Astrocyte of the hippocampus (primary cell): ENCODE measurements around the gene TTR.

Source experiments
- DNase-seq: peaks from one replicate; pipeline ENCODE4 v3.0.0; 2011; ENCODE audit warnings: low read depth, low spot score

TTR gene

DNA sequence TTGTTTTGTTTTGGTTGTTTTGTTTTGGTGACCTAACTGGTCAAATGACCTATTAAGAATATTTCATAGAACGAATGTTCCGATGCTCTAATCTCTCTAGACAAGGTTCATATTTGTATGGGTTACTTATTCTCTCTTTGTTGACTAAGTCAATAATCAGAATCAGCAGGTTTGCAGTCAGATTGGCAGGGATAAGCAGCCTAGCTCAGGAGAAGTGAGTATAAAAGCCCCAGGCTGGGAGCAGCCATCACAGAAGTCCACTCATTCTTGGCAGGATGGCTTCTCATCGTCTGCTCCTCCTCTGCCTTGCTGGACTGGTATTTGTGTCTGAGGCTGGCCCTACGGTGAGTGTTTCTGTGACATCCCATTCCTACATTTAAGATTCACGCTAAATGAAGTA is at the start of gene TTR:
TSS of gene TTR (plus strand) at position 250 of the 400 bp plus-strand sequence. CDS start at position 276, 26 bp downstream.
- DNase-seq = no peak

DNA sequence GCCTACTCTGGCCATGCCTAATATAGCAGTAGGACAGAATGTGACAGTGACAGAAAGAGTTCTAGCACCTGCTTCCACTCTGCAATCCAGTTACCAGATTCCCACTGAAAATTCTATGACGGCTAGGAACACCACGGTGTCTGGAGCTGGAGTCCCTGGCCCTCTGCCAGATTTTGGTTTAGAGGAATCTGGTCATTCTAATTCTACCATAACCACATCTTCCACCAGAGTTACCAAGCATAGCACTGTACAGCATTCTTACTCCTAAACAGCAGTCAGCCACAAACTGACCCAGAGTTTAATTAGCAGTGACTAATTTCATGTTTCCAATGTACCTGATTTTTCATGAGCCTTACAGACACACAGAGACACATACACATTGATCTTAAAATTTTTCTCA is 45.2 kb upstream of the TTR start:
- DNase-seq = peak; percentile 91

DNA sequence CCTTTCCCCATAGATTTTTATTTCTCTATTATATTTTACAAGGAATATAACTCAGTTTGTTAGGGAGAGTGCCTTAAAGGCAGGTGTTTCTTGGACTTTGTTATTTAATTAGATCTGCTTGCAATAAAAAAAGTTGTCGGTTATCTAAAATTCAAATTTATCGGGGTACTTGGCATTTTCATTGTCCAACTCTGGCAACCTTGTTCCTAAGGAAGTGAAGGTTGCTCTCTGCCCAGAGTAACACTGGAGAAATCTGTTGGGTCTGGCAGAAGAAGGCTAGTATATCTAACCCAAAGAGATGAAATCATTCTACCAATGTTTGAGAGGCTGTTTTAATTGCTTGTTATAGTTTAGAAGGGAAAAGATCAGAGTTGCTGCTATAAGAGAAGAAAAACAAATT is 42.8 kb upstream of the TTR start:
- no peak for DNase-seq

DNA sequence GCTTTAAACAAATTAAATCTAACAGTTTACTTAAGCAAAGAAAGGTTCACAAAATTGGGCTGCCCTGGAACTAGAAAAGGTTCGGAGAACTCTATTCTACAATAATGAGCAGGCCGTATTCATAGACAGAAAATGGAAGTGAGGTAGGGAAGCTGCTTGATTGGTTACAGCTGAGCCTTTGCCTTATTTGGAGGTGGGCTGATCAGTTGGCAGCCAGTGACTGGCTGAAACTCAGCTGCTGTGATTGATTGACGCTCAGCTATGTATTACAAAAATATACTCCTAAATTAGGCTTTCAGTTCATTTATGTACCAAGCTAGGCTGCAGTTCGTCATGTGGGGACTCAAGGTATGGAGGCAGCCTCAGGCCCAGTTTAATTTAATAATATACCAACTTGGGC is 42.3 kb upstream of the TTR start:
- DNase-seq = no peak

DNA sequence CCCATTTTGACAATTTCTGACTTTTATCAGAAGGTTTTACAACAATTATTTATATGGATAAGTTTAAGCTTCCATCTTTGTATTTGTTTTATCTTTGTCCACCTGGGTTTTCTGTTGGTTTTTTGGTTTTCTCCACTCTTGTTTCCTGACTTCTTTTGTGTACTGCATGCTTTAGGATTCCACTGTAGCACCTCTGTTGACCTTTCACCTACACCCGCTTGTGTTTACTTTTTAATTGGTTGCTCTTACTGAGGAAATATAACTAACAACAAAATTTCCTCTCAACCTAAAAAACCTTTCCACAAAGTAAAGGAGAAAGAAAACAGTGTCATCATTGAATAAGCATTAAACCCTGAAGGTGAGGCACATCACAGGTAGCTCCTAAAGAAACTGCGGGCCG is 39.8 kb upstream of the TTR start:
- no peak for DNase-seq

DNA sequence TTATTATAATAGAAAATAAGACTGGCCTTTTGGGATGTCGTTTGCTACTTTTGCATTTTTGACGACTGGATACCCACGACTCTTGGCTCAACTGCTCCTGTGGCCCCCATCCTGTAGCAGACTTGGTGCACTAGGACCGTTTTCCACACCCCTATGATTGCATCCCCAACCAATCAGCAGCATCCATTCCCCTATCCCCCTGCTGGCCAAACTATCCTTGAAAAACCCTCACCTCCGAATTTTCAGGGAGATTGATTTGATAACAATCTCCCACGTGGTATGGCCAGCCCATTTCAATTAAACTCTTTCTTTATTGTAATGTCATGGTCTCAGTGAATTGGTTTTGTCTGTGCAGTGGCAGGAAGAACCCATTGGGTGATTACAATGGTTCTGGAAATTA is 37.9 kb upstream of the TTR start:
- no peak for DNase-seq

DNA sequence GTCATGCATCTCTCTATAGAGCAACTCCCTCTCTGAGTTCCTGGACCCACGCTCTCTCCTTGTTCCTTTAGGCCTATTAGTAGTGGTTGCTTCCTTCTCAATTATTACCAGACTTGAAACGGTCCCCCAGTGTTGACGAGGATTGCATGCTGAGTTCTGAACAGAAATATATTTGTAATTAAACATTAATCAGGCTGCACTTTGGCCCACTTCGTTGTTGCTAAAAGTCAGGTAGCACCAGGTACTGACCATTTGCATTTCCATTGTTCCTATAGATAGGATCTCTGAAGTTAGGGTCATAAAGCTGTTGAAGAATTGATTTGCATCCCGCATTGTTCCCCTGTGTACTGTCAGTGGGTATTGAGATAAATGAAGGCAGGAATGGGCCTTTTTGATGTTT is 36.9 kb upstream of the TTR start:
- no peak for DNase-seq

DNA sequence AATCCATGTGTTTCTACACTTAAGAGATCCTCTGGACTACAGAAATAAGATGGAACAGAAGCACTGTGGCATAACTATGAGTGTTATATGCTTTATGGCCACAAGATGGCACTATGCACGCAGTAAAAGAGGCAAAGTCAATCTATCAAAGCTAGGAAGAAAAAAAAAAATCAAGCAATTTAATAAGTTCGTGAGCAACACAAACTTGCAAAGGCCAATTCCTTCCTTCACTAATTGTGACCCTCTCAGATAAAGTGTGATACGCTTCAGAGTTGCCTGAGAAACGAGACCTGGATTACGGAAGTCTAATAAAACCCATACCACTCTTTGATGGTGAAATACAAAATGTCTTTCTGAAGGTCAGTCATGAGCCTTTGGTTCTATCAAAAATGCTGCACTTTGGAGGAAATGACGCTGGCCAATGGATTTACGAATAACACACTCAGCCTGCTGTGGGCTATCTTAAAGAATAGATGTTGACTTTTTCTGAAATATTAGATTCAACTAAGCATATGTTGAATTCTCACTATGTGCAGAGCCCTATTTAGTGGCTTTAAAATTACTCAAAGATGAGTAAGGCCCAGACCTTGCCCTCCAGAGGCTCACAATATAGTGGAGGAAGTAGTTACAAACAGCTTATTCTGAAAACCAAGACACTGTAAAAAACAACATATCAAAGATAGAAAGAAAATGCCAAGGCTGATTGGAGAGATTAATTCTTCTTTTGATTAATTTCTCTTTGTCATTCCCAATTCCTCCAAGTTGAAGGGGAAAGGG is 35.5 kb upstream of the TTR start:
- DNase-seq = peak; percentile 85

DNA sequence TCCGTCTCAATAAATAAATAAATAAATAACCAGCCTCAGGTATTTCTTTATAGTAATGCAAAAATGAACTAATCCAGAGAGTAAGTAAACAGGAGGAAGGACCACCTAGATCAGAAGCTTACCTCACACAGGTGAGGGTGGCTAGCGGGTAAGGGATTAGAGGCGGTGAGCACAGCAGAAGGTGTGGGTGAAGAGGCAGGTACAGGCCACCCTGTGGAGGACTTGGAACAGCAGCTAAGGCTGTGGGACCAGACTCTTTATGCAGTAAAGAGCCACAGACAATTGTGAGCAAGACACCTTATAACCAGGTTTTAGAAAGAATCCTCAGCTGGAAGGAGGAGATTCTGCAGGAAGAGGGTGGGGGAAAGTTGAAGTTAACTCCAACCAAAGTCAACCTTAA is 34.2 kb upstream of the TTR start:
- DNase-seq = no peak

DNA sequence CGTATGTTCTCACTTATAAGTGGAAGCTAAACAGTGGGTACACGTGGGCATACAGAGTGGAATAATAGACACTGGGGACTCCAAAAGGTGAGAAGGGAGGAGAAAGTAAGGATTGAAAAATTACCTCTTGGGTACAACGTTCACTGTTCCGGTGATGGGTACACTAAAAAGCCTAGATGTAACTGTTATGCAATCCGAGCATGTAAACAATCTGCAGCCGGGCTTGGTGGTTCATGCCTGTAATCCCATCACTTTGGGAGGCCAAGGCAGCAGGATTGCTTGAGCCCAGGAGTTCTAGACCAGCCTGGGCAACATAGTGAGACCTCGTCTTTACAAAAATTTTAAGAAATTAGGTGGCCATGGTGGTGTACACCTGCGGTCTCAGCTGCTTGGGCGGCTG is 33.1 kb upstream of the TTR start:
- DNase-seq = no peak

DNA sequence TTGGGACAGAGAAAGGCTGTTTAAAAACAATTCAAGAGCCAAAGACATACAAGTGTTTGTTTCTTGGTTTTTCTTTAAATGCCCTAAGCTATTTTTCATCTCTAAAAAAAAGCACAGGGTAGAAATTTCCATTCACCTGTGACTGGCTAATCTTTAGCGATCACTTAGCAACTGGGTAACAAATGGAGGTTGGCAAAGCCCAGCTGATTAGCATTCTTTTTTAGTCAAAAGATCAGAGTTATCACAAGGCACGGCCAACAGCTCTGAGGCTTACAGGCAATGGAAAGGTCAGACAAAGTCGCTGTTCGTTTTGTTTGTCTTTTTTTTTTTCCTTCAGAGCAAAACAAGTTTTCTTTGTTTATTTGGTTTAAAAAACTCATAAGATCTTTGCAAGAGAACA is 29.0 kb upstream of the TTR start:
- no peak for DNase-seq

DNA sequence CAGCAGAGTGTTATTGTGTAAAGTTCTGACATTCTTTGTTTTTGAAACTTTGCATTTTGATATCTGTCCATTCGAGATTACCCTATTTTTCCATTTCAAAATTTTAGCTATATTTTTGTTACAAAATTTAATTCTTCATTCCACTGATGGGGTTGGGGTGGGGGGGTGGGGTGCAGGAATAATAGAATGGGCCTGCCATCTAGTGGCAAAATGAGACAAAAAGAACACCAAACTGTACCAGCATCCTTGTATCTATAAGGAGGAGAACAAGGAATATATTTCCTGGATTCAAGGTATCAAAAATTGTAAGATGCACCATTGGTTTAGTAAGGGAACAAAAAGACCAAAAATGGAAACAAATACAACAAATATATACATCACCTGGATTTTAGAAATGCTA is 27.9 kb upstream of the TTR start:
- DNase-seq = no peak

DNA sequence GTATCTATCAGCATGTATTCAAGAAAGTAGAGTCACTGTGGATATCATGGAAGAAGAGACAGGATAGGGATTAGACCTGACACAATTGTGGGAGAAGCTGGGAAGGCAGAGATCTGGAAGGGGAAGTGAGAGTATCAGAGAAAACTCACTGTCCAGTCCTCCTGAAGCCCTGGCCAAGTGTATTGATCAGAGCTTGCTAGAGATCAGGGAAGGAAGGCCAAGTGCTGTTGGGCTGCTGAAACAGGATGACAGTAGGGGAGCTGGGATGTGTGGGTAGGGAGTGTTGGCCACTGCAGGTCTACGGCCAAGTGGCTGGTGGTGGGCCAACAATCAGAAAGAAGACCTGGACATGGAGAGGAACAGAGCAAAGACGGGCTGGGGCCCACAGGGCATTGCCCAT is 26.3 kb upstream of the TTR start:
- no peak for DNase-seq

DNA sequence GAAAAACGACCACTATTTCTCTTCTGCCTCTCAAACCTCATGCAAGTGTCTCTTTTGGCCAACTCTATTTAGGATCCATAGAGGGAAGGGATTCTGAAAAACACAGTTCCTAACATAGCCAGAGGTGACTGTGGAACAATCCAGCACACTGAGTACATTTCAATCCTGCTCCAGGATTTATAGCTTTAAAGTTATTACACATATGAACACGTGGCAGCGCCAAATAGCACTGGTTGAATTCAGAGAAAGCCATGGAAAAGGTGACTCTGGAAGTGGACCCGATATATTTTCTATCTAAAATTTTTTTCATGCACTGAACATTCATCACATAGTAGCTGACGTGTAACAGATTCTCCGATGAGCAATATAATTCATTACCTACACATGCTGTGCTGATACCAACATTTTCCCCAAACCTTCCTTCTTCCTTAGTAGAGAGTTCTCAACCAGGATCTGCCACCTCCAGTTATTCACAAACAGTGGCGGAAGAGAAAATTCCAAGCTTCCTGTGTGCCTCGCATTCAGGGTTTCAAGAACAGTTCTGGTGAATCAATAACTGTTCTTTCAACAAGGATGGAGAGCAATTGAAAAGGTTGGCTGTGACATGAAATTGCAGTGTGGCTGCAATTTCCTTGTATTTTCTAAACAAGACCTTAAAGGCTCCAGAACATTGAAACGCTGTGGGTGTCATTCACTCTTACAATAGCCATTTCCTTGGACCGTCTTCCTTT is 25.7 kb upstream of the TTR start:
- DNase-seq = no peak

DNA sequence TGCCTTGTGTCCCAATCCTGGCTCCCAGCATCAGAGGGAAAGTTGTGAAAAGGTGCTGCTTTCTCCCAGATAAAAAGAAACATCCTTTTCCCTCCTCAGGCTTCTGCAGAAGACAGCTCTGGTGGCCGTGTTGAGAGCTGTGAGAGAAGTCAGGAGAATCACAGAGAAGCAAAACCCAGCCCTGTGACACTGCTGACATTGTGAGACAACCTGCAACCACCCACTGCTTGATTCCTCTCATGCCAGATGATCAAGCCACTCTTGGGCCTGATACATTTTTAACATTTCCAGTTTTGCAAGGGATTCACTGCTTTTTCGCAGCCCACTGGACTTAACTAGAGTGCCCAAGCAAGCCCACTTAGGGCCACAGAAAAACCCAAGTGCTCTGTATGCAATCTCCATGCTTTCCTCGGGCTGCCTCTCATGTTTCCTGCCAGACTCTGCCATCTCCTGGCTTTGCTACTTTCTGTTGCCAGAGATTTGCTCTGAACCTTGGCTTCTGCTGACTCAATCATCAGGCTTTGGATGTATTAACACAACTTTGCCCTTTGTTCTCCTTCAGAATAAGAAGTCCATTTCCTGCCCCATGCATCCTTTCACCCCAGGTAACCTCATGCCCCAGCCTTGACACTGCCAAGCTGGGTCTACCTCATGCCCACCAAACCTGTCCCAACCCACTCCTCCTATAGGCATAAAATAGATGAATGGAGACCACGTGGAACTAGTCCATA is 24.9 kb upstream of the TTR start:
- no peak for DNase-seq

DNA sequence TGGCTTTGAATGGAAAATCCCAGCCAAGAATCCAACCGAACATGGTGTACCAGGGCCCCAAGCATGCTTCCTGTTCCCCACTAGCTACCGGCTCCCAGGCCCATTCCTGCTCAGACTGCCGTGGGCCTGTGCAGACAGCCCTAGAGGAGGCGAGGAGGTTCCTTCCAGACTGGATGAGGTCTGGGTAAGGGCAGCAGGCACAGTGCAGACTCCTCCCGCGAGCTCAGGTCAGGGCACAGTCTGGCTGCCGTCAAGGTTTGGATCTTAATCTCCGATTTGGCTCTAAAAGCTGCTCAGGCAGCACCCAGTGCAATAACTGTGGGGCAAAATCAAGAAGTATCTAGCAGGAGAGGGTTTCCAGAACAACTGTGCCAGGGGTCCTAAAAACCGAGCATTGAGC is 19.3 kb upstream of the TTR start:
- no peak for DNase-seq

DNA sequence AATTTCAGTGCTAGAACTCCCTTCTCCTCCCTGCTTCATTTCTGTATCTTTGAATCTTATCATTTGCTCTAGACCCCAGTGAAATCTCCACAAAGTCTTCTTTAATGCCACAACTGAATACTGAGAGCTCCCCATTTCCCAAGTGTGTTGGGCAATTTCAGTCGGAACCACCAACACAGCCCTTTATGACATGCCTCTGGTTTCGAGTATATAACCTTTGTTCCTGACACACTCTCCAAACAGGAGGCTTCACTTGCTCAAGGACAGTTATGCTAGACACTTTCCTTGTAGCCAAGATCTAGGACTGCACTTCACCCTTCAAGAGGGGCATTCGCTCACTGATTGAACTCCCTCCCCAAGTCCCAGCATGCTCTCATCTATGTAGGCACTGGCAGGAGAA is 18.6 kb upstream of the TTR start:
- no peak for DNase-seq

DNA sequence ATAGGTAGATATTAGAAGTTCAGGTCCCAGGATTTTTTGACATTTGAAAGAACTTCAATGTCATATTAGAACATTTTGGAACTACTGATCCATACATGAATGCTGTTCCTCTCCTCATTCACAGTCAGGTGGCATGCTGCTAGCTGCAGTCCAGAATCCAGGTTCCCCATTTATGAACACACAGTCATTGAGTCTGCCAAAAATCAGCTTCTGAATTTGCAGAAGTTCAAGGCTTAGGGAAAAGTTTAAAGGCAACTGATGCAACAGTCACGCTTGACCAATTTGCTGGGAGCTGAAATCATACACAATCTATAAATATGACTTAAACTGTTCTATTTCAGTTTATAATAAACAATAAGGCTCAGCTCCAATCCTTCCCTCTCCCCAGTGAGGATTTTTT is 17.3 kb upstream of the TTR start:
- no peak for DNase-seq

DNA sequence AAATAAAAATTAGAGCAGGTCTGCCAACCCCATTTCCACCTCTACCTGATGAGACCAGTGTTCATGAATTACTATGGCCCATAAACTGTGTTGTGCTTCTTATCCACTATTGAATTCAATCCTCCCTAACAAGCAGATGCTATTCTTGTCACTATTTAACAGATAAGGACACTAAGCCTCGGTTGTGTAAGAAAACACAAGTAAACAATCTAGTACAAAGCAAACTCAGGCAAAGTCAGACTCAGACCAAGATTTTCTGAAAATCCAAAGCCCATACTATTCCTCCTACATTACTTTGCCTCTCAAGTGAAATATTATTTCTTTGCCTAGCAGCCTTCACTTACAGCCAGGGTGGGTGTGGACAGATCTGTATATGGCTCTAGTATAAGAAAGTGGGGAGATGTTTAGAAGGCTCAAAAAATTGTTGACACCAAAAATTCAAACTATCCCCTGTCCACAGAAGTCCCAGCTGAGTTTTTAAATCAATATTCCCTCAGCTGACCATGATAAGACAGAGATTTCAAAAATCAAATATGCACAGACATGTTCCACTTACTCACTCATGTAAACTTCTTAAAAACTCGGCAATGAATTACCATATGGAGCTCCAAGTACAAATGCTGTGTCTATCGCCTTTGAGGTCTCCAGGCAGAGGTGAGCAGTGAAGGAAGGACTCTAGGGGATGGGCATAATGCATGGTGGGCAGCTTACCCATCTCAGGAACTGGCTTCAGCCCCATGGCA is 16.0 kb upstream of the TTR start:
- no peak for DNase-seq

DNA sequence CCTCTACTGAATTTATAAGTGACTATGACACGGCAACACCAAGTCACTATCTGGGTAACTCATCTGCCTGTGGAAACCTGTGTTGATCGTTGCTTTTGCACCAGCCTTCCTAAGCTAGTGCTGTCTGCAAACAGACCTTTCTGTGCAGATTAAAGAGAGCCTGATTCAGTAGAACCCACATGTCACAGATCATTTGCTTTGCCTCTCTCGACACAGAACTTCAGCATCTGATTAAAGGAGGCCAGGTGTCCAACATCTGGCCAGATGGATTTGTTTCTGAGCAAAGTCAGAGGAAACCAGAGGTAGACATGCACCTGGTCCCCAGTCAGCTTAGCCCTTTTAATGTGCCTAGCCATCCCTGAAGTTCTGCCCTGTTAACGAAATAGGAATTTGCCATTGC is 15.0 kb upstream of the TTR start:
- no peak for DNase-seq

DNA sequence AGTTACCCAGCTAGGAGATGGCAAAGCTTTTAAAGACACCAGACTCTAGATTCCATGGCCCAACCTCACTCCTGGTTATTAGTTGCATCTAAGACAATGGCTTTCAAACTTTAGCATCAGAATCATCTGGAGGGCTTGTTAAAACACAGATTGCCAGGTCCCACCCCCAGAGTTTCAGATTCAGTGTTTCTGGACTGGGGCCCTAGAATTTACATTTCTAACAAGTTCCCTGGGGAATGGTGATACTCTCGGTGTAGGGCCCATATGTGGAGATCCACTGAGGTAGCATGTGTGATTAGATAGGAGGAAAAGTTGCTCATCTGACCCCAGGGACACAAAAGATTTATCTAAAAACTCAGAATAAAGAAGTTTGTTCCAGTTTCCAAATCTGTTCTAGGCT is 14.5 kb upstream of the TTR start:
- DNase-seq = no peak

DNA sequence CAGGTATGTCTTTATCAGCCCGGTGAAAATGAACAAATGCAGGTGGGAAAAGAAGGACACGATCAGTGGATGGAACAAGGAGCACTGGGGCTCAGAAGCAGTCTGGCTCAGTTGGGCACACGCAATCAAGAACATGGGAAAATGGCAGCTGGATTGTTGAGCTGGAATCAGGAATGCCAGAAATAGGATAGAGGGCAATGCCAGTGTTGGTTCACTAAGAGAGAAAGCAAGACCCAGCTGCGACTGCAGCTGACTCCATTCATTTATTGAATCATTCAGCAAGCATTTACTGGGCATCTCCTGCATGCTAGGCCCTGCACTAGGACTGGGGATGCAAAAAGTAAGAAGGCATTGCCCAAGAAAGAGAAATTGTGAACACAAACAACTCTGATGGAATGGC is 13.6 kb upstream of the TTR start:
- DNase-seq = no peak
